ENCODE measurements around the gene LRCH1. TPM values are rescaled to one million over a fixed set of nuclear protein-coding genes. Genes with fewer than 3 reads are reported as not detected.

LRCH1 gene
- total RNA-seq, 1 donor from 2014 or later: 13.1 TPM

DNA sequence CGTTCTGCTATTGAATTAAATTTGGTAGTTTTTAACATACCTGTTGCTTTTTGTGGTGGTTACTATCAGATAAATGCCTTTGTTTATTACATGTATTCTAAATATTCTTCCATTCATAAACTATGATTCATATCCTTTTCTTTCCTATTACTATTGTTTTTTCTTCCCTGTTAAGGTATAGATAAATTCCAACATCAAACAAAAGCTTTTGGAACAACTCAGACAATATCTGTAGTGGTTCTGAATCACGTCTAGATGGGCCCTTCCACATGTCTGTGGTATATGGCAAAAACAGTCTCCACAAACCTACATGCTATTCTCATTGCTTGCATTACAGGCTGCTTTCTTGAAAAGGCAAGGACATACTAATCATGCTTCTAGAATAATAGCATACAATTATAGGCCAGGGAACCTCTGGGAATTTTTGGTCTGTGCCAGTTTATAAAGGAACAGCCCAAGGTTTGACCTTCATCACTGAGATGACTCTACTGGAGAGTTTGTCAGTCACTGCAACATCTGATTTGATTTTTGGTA, 6.4 kb downstream of the LRCH1 start:
- Histone ChIP-seq H3K27ac (replicated peaks) (peak overlapping the region; percentile 35), H3K4me3 (no peak overlapping the region), H3K4me1 (peaks cover 70% of the 10 kb centered on the region), H3K27me3 (ENCODE audit: low read depth) (no peaks in the 10 kb centered on the region), H3K9me3 (replicated peaks) (no peaks in the 10 kb centered on the region), H3K36me3 (no peaks in the 10 kb centered on the region)
- no peak for DNase-seq
- intact Hi-C loops (cut with micrococcal nuclease): loop anchor here (10.0 kb wide), 3 partner anchors 45 to 135 kb away; no protein-coding TSS in a partner anchor
- TF ChIP-seq CTCF (IDR thresholded peaks at IDR 0.05; ENCODE audit: borderline replicate concordance): no peak

GRCh38 chr13:46560778-46561177, 7.8 kb downstream of the LRCH1 start:
- no peak overlapping the region for H3K4me3 ChIP-seq
- DNase-seq: no peak
- no peak for TF ChIP-seq CTCF (IDR thresholded peaks at IDR 0.05; ENCODE audit: borderline replicate concordance)
- intact Hi-C loops (cut with micrococcal nuclease): no loop called here
- H3K27me3 ChIP-seq (ENCODE audit: low read depth): no peaks in the 10 kb centered on the region
- H3K27ac ChIP-seq (replicated peaks): no peak overlapping the region
- no peaks in the 10 kb centered on the region for H3K36me3 ChIP-seq
- peaks cover 68% of the 10 kb centered on the region for H3K4me1 ChIP-seq
- no peaks in the 10 kb centered on the region for H3K9me3 ChIP-seq (replicated peaks)

DNA sequence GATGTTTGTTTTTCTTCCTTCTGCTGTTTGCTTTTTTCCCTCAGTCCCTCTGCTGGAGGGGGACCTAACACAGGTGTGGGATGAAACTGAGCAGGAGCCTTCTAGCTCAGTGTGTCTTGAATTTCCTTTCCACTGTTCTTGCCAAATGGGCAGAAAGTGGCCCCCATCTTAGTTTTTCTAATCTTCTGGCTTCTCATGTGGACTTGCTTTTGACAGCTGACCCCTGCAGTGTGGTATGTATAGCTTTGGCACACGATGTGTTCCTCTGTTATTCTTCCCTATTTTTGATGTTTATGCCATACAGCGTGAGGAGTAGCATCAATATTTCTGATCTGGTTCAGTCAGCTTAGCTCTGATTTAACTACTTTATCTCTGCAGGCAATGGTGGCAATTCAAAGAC, 8.3 kb downstream of the LRCH1 start:
- Histone ChIP-seq H3K4me3 (no peak overlapping the region), H3K27me3 (ENCODE audit: low read depth) (no peaks in the 10 kb centered on the region), H3K36me3 (no peaks in the 10 kb centered on the region), H3K9me3 (replicated peaks) (no peaks in the 10 kb centered on the region), H3K27ac (replicated peaks) (no peak overlapping the region), H3K4me1 (peaks cover 68% of the 10 kb centered on the region)
- no peak for TF ChIP-seq CTCF (IDR thresholded peaks at IDR 0.05; ENCODE audit: borderline replicate concordance)
- DNase-seq: no peak
- intact Hi-C loops (cut with micrococcal nuclease): no loop called here

DNA sequence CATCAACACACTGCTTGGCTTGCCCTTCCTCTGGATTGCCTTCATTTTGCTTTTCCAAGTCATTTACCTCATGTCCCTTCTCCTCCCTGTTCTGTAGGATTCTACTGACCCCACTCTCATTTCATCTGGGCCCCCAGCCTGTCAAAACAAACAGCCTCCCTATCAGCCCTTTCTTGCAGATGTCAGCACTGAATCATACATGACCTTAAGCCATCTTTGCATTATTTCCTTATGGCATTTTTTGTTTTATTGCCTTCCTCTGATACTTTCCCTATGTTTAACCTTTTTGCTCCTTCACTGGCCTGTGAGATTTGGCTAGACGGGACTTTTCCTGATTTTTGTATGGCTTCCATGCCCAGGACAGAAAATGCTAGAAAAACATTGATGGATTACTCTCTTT, 8.7 kb downstream of the LRCH1 start:
- H3K4me1 ChIP-seq: peaks cover 68% of the 10 kb centered on the region
- intact Hi-C loops (cut with micrococcal nuclease): no loop called here
- H3K4me3 ChIP-seq: no peak overlapping the region
- H3K9me3 ChIP-seq (replicated peaks): no peaks in the 10 kb centered on the region
- no peak for TF ChIP-seq CTCF (IDR thresholded peaks at IDR 0.05; ENCODE audit: borderline replicate concordance)
- no peaks in the 10 kb centered on the region for H3K36me3 ChIP-seq
- H3K27ac ChIP-seq (replicated peaks): no peak overlapping the region
- no peaks in the 10 kb centered on the region for H3K27me3 ChIP-seq (ENCODE audit: low read depth)
- DNase-seq: no peak

DNA sequence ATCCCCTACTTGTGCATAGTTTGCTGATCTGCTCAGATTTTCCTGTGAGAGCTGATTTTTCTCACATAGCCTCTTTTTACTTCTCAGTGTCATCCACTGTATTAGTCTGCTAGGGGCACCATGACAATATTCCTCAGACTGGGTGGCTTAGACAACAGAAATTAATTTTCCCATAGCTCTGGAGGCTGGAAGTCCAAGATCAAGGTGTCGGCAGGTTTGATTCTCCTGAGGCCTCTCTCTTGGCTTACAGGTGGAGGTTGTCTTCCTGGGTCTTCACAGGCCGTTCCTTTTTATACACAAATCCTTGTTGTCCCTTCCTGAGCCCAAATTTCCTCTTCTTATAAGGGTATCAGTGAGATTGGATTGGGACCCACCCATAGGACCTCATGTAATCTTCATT, 9.2 kb downstream of the LRCH1 start:
- no peak for DNase-seq
- intact Hi-C loops (cut with micrococcal nuclease): no loop called here
- no peaks in the 10 kb centered on the region for H3K9me3 ChIP-seq (replicated peaks)
- H3K27me3 ChIP-seq (ENCODE audit: low read depth): no peaks in the 10 kb centered on the region
- no peak overlapping the region for H3K27ac ChIP-seq (replicated peaks)
- H3K4me1 ChIP-seq: peaks cover 72% of the 10 kb centered on the region
- H3K36me3 ChIP-seq: no peaks in the 10 kb centered on the region
- H3K4me3 ChIP-seq: no peak overlapping the region
- no peak for TF ChIP-seq CTCF (IDR thresholded peaks at IDR 0.05; ENCODE audit: borderline replicate concordance)

All from left ventricle myocardium inferior (tissue), 1 donor.